Loucy (cell line): ENCODE results near the gene RAD9A.
A peak's percentile ranks its signal among the peaks of the same experiment; 100 is the strongest.
"Not testable (repeated sequence)": the region's sequence is repeated elsewhere in the genome, so short reads cannot be mapped to it uniquely, and the experiment has no call there.

Experiments used
- H2AFZ ChIP-seq: fragments of 200-600 bp; sonication (generic); 2 replicates; pipeline ENCODE4 v1.6.0; 2016; ENCODE audit warnings: antibody characterized with exemption, mild to moderate bottlenecking, low read length, moderate library complexity
- H3F3A ChIP-seq: fragments of 200-600 bp; 2 replicates; pipeline ENCODE4 v1.6.0; 2016; ENCODE audit warnings: antibody characterized with exemption, low read depth, mild to moderate bottlenecking
- H3K27me3 ChIP-seq: fragments of 200-600 bp; sonication (generic); 2 replicates; pipeline ENCODE4 v1.6.1; 2014; ENCODE audit warnings: low read length, mild to moderate bottlenecking; ENCODE audit not compliant: insufficient read depth, poor library complexity, severe bottlenecking
- H3K36me3 ChIP-seq: fragments of 200-600 bp; sonication (generic); 2 replicates; pipeline ENCODE4 v1.6.1; 2016; ENCODE audit warnings: low read length; ENCODE audit not compliant: insufficient read depth
- H3K4me1 ChIP-seq: fragments of 200-600 bp; sonication (generic); 2 replicates; pipeline ENCODE4 v1.5.1; 2014; ENCODE audit warnings: low read length, mild to moderate bottlenecking; ENCODE audit not compliant: insufficient read depth, poor library complexity, severe bottlenecking
- H3K4me2 ChIP-seq: fragments of 200-600 bp; sonication (generic); 2 replicates; pipeline ENCODE4 v1.6.0; 2014; ENCODE audit warnings: antibody characterized with exemption, low read length, low read depth, mild to moderate bottlenecking; ENCODE audit not compliant: poor library complexity, severe bottlenecking
- H3K4me3 ChIP-seq: fragments of 200-600 bp; sonication (generic); 2 replicates; pipeline ENCODE4 v1.5.1; 2014; ENCODE audit warnings: low read length, mild to moderate bottlenecking, mixed read lengths; ENCODE audit not compliant: poor library complexity, severe bottlenecking
- H3K79me2 ChIP-seq: fragments of 200-600 bp; sonication (generic); 2 replicates; pipeline ENCODE4 v1.6.1; 2014; ENCODE audit warnings: low read length; ENCODE audit not compliant: insufficient read depth
- H3K9ac ChIP-seq: fragments of 200-600 bp; sonication (generic); 2 replicates; pipeline ENCODE4 v1.6.0; 2014; ENCODE audit warnings: mild to moderate bottlenecking, low read depth, low read length, moderate library complexity; ENCODE audit not compliant: poor library complexity, severe bottlenecking
- H3K9me2 ChIP-seq: fragments of 200-600 bp; sonication (generic); replicated peaks from 2 replicates; pipeline ENCODE4 v1.6.1; 2016; ENCODE audit warnings: low read depth, low read length, mixed read lengths
- H3K9me3 ChIP-seq: fragments of 200-600 bp; sonication (generic); 2 replicates; pipeline ENCODE4 v1.6.1; 2014; ENCODE audit warnings: mild to moderate bottlenecking, antibody characterized with exemption, low read length, low read depth; ENCODE audit not compliant: insufficient read depth
- H4K20me1 ChIP-seq: fragments of 200-600 bp; sonication (generic); 2 replicates; pipeline ENCODE4 v1.6.0; 2014; ENCODE audit warnings: antibody characterized with exemption, low read length, mild to moderate bottlenecking; ENCODE audit not compliant: insufficient read depth, poor library complexity, severe bottlenecking
- CTCF ChIP-seq: fragments of 200-600 bp; sonication (generic); conservative IDR thresholded peaks from 2 replicates; pipeline ENCODE4 v1.5.1; 2014; ENCODE audit warnings: mild to moderate bottlenecking, antibody characterized with exemption, low read length
- EZH2phosphoT487 ChIP-seq: fragments of 200-600 bp; IDR thresholded peaks from 2 replicates; pipeline ENCODE4 v1.6.1; 2018; ENCODE audit warnings: antibody characterized with exemption, mild to moderate bottlenecking, moderate library complexity, borderline replicate concordance

The RAD9A gene

GRCh38 chr11:67403085-67403484 lies 11.3 kb downstream of the RAD9A start:
- H3K9me3 ChIP-seq, H3K27me3 ChIP-seq, H2AFZ ChIP-seq, H3K9me2 ChIP-seq: not testable (repeated sequence)
- Histone ChIP-seq H3K36me3 (peaks cover 14% of the 10 kb centered on the region; the same call in 1 of the 2 replicates), H3K4me3 (peak overlapping the region; percentile 89), H3K4me1 (peaks cover 78% of the 10 kb centered on the region), H4K20me1 (peaks cover 35% of the 10 kb centered on the region), H3K79me2 (peaks cover 92% of the 10 kb centered on the region), H3F3A (peaks cover 17% of the 10 kb centered on the region), H3K9ac (peak overlapping the region; percentile 99), H3K4me2 (peak overlapping the region; percentile 98)

GRCh38 chr11:67404515-67405195 lies 12.9 kb downstream of the RAD9A start:
- Histone ChIP-seq H4K20me1 (peaks cover 21% of the 10 kb centered on the region), H3K9ac (peak overlapping the region; percentile 99), H3K79me2 (peaks cover 82% of the 10 kb centered on the region), H2AFZ (no peak overlapping the region), H3K27me3 (no peaks in the 10 kb centered on the region), H3F3A (peaks cover 29% of the 10 kb centered on the region), H3K36me3 (no peaks in the 10 kb centered on the region), H3K9me3 (no peaks in the 10 kb centered on the region), H3K9me2 (no peaks in the 10 kb centered on the region), H3K4me2 (peak overlapping the region; percentile 98), H3K4me1 (peaks cover 74% of the 10 kb centered on the region), H3K4me3 (peak overlapping the region; percentile 89)
- TF ChIP-seq EZH2phosphoT487: no peak
- TF ChIP-seq CTCF: no peak

- Histone ChIP-seq H2AFZ (no peak overlapping the region), H3K36me3 (no peaks in the 10 kb centered on the region), H3K4me3 (peak overlapping the region; percentile 89), H3K79me2 (peaks cover 77% of the 10 kb centered on the region), H3K4me1 (peaks cover 76% of the 10 kb centered on the region), H4K20me1 (peaks cover 17% of the 10 kb centered on the region), H3K9ac (peak overlapping the region; percentile 99), H3K9me2 (no peaks in the 10 kb centered on the region), H3K9me3 (no peaks in the 10 kb centered on the region), H3K27me3 (no peaks in the 10 kb centered on the region), H3F3A (peaks cover 32% of the 10 kb centered on the region), H3K4me2 (peak overlapping the region; percentile 98)
- TF ChIP-seq CTCF (no peak), EZH2phosphoT487 (no peak)
Observed at GRCh38 chr11:67405196-67405567, 13.4 kb downstream of the RAD9A start.
